ENCODE results near the gene ALG1. TPM values are rescaled to one million over a fixed set of nuclear protein-coding genes. Genes with fewer than 3 reads are reported as not detected.

The ALG1 gene
- total RNA-seq, 1 experiment from 2014 or later, result 36.2 TPM

GRCh38 chr16:5065326-5065725, 6.3 kb upstream of the ALG1 start:
- Histone ChIP-seq H3K79me1 (ENCODE audit: insufficient read depth, low read depth, low read length, poor library complexity, severe bottlenecking) (no peaks in the 10 kb centered on the region), H3K9ac (ENCODE audit: extremely low read depth, insufficient read length, low read length) (no peak overlapping the region), H2BK12ac (ENCODE audit: insufficient read length, low read depth, low read length) (no peak overlapping the region), H3K56ac (ENCODE audit: insufficient read length, low read depth, low read length) (no peak overlapping the region), H3K14ac (ENCODE audit: insufficient read depth, low read length) (peak overlapping the region; percentile 28; the same call in 1 of the 2 replicates), H2BK20ac (ENCODE audit: low read depth, low read length, poor library complexity, severe bottlenecking) (no peak overlapping the region), H3K23ac (ENCODE audit: insufficient read length, low read depth, low read length) (no peak overlapping the region), H2BK5ac (ENCODE audit: insufficient read length, low read length) (no peak overlapping the region), H3K79me2 (ENCODE audit: insufficient read depth, low read length) (no peaks in the 10 kb centered on the region), H3K4ac (ENCODE audit: low read depth, low read length) (no peak overlapping the region), H3K27me3 (ENCODE audit: insufficient read depth, low read length) (no peaks in the 10 kb centered on the region), H2BK120ac (ENCODE audit: low read depth, low read length, poor library complexity, severe bottlenecking) (no peak overlapping the region), H2BK15ac (ENCODE audit: low read depth, low read length) (no peak overlapping the region), H3K18ac (ENCODE audit: insufficient read length, low read depth, low read length) (no peak overlapping the region), H4K20me1 (ENCODE audit: control insufficient read depth, insufficient read depth, insufficient read length) (no peaks in the 10 kb centered on the region), H3K9me3 (ENCODE audit: control insufficient read depth, low read depth, low read length) (no peaks in the 10 kb centered on the region), H3K27ac (ENCODE audit: insufficient read length, low read depth, low read length) (no peak overlapping the region), H4K91ac (ENCODE audit: insufficient read length, low read depth, low read length) (no peak overlapping the region), H4K8ac (replicated peaks; ENCODE audit: insufficient read length, low read depth, low read length) (no peak overlapping the region), H3K4me1 (ENCODE audit: insufficient read depth, low read length) (no peaks in the 10 kb centered on the region), H2AFZ (ENCODE audit: low read length) (no peak overlapping the region), H2AK5ac (ENCODE audit: insufficient read length, low read length) (no peak overlapping the region), H3K23me2 (ENCODE audit: insufficient read length, low read depth, low read length, poor library complexity, severe bottlenecking) (no peaks in the 10 kb centered on the region), H4K5ac (ENCODE audit: insufficient read length, low read depth, low read length) (no peak overlapping the region), H3T11ph (ENCODE audit: low read length) (no peak overlapping the region), H3K4me2 (ENCODE audit: insufficient read depth, insufficient read length, low read length) (no peak overlapping the region)
- H3K9me3 Mint-ChIP-seq, result no peaks in the 10 kb centered on the region; a peak in 2 of 5 replicates
- no peaks in the 10 kb centered on the region; the same call in 1 of the 2 replicates for H3K27me3 Mint-ChIP-seq (ENCODE audit: low read depth)
- H3K36me3 Mint-ChIP-seq (ENCODE audit: insufficient read depth in 1 of 3, low read depth in 3 of 3), result no peaks in the 10 kb centered on the region
- H3K4me3 Mint-ChIP-seq, result no peak overlapping the region
- DNase-seq, result no peak
- peaks cover 16 to 19% of the 10 kb centered on the region in 2 experiments for H3K4me1 Mint-ChIP-seq
- peak overlapping the region in 2 of 3 experiments; percentile 10 to 31; a peak in 1 of 7 replicates for H3K27ac Mint-ChIP-seq
- no CpG with 5 or more reads among the region's 8 CpGs for WGBS (ENCODE audit: extremely low coverage, insufficient read length, low lambda C conversion rate)
- no peak for TF ChIP-seq CTCF (conservative IDR thresholded peaks at IDR 0.05)
